ENCODE data around the gene PIK3C3. TPM values are rescaled to one million over a fixed set of nuclear protein-coding genes. Genes with fewer than 3 reads are reported as not detected.

The PIK3C3 gene
- total RNA-seq, 2 experiments from 2014 or later = 42.5 to 45.1 TPM

DNA sequence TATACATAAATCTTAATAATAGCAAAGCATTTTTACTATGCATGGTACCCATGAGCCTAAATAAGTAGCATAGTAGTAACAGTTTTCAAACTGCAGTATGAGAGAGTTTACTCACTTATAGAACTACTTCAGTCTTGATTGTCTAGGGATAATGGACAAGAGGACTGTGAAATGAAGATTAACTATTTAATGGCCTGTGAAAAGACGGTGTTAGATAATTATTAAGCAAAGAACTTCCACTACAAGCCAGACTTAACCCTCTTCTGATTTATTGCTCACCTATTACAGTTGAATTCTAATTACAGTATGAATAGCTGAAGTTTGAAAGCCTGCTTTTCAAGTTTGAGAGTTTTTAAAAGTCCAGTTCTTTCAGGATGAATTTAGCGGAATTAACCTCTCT lies 18.9 kb downstream of the PIK3C3 start:
- Mint-ChIP-seq H3K9me3 (no peaks in the 10 kb centered on the region), H3K36me3 (ENCODE audit: low read depth) (peaks cover 30% of the 10 kb centered on the region), H3K4me1 (peaks cover 30% of the 10 kb centered on the region), H3K27me3 (no peaks in the 10 kb centered on the region), H3K27ac (no peak overlapping the region), H3K4me3 (no peak overlapping the region)
- ChIA-PET CTCF (no interaction called here), POLR2A (no interaction called here)
- DNase-seq = no peak

DNA sequence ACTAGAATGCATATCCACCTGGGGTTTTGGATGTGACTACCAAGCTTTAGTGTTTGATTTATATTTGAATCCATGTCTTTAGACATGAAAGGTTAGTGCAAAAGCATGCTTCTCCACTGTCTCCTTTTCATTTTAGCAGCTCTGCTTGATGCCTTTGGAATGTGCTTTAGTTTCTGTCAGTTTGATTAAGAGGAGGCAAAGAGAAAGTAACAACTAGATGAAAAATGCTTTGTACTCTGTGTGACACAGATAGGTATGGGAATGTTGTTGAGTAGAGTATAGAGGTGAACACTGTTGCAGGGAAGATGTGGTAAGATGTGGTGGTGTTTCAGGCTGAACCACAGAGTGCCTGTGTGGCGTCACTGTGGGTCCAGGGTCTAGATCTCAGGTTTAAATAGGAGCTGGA lies 19.8 kb downstream of the PIK3C3 start:
- ChIA-PET CTCF (no interaction called here), POLR2A (no interaction called here)
- H3K4me3 Mint-ChIP-seq = no peak overlapping the region
- no peaks in the 10 kb centered on the region for H3K27me3 Mint-ChIP-seq
- peaks cover 30% of the 10 kb centered on the region for H3K36me3 Mint-ChIP-seq (ENCODE audit: low read depth)
- H3K4me1 Mint-ChIP-seq = peaks cover 30% of the 10 kb centered on the region
- no peaks in the 10 kb centered on the region for H3K9me3 Mint-ChIP-seq
- no peak for DNase-seq
- no peak overlapping the region for H3K27ac Mint-ChIP-seq

DNA sequence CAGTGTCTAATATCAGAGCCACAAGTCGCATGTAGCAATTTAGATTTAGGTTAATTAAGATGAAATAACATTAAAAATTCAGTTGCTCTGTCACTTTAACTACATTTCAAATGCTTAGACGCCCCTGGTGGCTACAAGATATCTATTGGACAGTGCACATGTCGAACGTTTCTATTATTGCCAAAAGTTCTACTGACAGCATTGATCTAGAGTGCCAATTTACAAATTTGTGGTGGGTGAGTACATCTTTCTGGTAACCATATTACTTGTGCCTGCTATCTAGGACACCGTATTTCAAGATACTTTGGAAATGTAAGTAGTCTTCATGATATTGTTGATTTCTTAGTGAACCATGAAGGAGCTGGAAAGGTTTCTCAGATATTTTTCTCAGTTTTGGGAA lies 20.2 kb downstream of the PIK3C3 start:
- Mint-ChIP-seq H3K4me3 (no peak overlapping the region), H3K36me3 (ENCODE audit: low read depth) (peaks cover 28% of the 10 kb centered on the region), H3K4me1 (peaks cover 30% of the 10 kb centered on the region), H3K27ac (no peak overlapping the region), H3K9me3 (no peaks in the 10 kb centered on the region), H3K27me3 (no peaks in the 10 kb centered on the region)
- no peak for DNase-seq
- POLR2A ChIA-PET = no interaction called here
- CTCF ChIA-PET = no interaction called here

DNA sequence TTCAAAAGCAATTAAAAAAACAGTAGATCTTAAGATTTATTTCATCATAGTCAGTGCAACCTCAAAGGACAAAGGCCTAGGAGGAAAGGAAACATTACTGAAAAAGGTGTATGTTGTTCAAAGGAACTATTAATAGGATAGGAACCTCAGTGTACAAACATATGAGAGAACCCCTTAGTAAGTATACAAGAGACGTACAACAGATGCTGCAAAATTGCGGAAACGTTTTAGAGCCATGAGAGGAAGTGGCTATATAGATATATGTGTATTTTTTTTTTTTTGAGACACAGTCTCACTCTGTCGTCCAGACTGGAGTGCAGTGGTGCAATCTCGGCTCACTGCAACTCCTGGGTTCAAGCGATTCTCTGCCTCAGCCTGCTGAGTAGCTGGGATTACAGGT lies 22.2 kb downstream of the PIK3C3 start:
- no peaks in the 10 kb centered on the region for H3K9me3 Mint-ChIP-seq
- H3K27me3 Mint-ChIP-seq = no peaks in the 10 kb centered on the region
- DNase-seq = no peak
- CTCF ChIA-PET = interaction anchor here (1.0 kb wide), 1 partner anchor 41 kb away, joined by 3 read pairs; no protein-coding TSS in a partner anchor
- POLR2A ChIA-PET = no interaction called here
- peaks cover 23% of the 10 kb centered on the region for H3K36me3 Mint-ChIP-seq (ENCODE audit: low read depth)
- no peak overlapping the region for H3K4me3 Mint-ChIP-seq
- no peak overlapping the region for H3K27ac Mint-ChIP-seq
- H3K4me1 Mint-ChIP-seq = peaks cover 31% of the 10 kb centered on the region

DNA sequence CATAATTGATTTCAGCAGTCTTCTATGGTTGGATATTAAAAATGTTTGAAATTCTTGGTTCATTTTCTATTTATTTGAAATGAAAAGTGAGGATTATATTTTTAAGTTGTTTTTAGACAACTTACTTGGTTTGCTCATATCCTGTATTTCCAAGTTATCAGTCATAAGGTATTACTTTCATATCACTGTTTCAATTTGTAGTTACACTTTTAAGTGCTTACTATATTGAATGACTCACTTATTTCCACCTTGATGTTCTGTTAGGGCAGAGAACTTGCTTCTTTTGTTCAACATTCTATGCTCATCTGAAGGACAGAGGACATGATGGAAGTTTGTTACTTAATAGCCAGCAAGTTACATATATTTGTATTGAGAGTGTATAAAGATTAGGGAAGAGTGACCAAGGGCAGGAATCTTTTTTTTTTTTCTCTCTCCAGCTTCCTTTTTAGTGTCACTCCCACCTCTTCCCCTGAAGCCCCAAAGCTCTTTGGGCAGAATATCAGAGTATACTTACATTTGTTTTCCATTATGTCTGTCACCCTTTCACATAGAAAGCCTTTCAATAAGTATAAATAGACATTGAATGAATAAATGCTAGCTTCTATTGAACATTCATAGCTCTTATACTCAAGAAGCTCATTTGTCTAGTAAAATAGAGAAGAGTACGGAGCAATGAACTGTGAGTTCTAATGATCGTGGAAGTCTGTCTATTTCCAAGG lies 28.1 kb downstream of the PIK3C3 start:
- H3K36me3 Mint-ChIP-seq (ENCODE audit: low read depth) = peaks cover 28% of the 10 kb centered on the region
- DNase-seq = no peak
- ChIA-PET POLR2A (no interaction called here), CTCF (interaction anchor here (0.6 to 1.3 kb wide), 4 partner anchors 11 to 1640 kb away, joined by 3 read pairs; no protein-coding TSS in a partner anchor)
- peaks cover 13% of the 10 kb centered on the region for H3K4me1 Mint-ChIP-seq
- H3K9me3 Mint-ChIP-seq = no peaks in the 10 kb centered on the region
- H3K27ac Mint-ChIP-seq = no peak overlapping the region
- H3K4me3 Mint-ChIP-seq = no peak overlapping the region
- no peaks in the 10 kb centered on the region for H3K27me3 Mint-ChIP-seq

DNA sequence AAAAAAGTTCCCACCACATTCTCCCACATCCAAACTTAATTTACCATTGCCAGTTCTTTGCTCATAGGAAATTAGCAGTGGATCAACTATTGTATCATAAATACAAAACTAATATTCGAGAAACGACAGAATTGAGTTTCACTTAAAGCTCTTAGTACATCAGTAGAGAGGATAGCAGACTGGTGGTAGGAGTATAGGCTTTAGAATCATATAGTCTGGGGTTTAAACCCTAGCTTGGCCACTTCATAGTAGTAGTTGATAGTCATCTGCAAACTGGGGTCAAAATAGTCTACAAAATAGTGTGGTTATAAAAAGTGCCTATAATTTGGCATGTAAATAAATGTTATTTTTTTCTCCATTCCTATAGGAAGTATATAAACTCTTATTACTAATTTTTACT lies 30.9 kb downstream of the PIK3C3 start:
- Mint-ChIP-seq H3K4me1 (peaks cover 13% of the 10 kb centered on the region), H3K27me3 (no peaks in the 10 kb centered on the region), H3K9me3 (no peaks in the 10 kb centered on the region), H3K36me3 (ENCODE audit: low read depth) (peaks cover 28% of the 10 kb centered on the region), H3K4me3 (no peak overlapping the region), H3K27ac (no peak overlapping the region)
- ChIA-PET CTCF (no interaction called here), POLR2A (no interaction called here)
- DNase-seq = no peak

DNA sequence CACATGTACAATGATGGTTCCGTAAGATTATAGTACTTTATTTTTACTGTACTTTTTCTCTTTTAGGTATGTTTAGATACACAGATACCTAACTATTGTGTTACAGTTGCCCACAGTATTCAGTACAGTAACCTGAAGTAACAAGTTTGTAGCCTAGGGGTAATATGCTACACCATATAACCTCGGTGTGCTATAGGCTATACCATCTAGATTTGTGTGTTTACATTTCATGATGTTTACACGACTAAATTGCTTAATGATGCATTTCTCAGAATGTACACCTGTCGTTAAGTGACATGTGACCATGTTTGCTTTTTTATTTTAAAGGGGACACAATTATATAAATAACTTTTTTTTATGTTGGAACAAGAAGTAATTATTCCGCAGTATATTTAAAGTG lies 34.5 kb downstream of the PIK3C3 start:
- Mint-ChIP-seq H3K4me3 (no peak overlapping the region), H3K36me3 (ENCODE audit: low read depth) (peaks cover 41% of the 10 kb centered on the region), H3K27me3 (no peaks in the 10 kb centered on the region), H3K9me3 (no peaks in the 10 kb centered on the region), H3K4me1 (peaks cover 1% of the 10 kb centered on the region), H3K27ac (no peak overlapping the region)
- CTCF ChIA-PET = no interaction called here
- no peak for DNase-seq
- POLR2A ChIA-PET = no interaction called here

DNA sequence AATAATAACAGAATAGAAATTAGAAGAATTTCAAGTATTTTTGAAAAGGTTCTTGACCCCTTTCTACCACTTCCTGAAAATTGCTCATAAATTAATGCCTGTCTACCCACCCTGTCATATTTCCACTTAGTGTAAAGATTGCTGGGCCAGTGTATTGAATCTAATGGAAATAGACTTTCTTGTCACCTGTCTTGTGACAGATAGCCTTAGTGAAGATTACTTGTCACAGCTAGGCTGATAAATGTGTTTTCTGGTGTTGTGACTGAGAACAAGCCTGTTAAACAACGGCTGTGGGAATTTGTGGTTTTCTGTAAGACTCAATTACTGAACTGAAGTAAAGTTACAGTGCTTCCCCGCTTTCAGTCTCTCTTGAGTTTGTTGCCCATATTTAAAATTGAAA lies 37.0 kb downstream of the PIK3C3 start:
- CTCF ChIA-PET = no interaction called here
- POLR2A ChIA-PET = no interaction called here
- H3K36me3 Mint-ChIP-seq (ENCODE audit: low read depth) = peaks cover 36% of the 10 kb centered on the region

DNA sequence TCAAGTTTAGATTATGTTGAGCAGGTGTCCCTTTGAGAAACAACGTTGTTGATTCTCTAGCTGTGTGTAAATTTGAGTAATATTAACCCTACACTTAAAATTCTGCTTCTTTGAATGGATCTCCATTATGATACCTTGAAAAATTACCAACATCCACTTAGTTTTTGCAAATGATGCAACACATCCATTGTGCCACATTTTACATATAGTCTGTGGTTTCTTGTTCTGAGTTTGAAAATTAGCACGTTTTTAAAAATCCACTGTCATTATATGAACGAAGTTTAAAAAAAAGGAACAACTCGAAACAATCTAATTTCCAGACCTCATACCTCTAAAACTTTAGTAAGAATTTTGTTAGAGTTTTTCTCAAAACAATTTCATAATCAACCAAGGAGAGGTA lies 37.7 kb downstream of the PIK3C3 start:
- no peak overlapping the region for H3K4me3 Mint-ChIP-seq
- POLR2A ChIA-PET = no interaction called here
- CTCF ChIA-PET = no interaction called here
- H3K27ac Mint-ChIP-seq = no peak overlapping the region
- H3K9me3 Mint-ChIP-seq = no peaks in the 10 kb centered on the region
- peaks cover 1% of the 10 kb centered on the region for H3K4me1 Mint-ChIP-seq
- DNase-seq = no peak
- H3K36me3 Mint-ChIP-seq (ENCODE audit: low read depth) = peaks cover 37% of the 10 kb centered on the region
- H3K27me3 Mint-ChIP-seq = no peaks in the 10 kb centered on the region

More for the DNA sequence above, 37.0 kb downstream of the PIK3C3 start:
- Mint-ChIP-seq H3K27ac (no peak overlapping the region), H3K4me3 (no peak overlapping the region), H3K4me1 (peaks cover 1% of the 10 kb centered on the region), H3K27me3 (no peaks in the 10 kb centered on the region), H3K9me3 (no peaks in the 10 kb centered on the region)
- DNase-seq = no peak

DNA sequence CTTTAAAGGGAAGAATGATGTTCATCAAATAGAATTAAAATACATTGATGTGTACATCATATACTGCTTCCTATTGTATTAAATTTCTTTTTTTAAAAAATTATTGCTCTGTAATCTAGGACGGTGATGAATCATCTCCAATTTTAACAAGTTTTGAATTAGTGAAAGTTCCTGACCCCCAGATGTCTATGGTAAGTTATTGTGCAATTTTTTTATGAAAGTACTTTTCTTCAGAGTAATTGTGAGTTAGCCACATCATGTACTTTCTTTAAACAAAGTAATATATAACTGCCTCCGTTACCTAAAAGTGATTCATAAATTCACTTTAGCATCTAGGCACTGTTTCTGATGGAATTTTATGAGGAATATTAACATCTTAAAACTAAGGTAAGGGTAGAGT lies 38.1 kb downstream of the PIK3C3 start:
- Mint-ChIP-seq H3K27ac (no peak overlapping the region), H3K27me3 (no peaks in the 10 kb centered on the region), H3K36me3 (ENCODE audit: low read depth) (peaks cover 38% of the 10 kb centered on the region), H3K4me3 (no peak overlapping the region), H3K9me3 (no peaks in the 10 kb centered on the region), H3K4me1 (peaks cover 1% of the 10 kb centered on the region)
- ChIA-PET POLR2A (no interaction called here), CTCF (interaction anchor here (1.0 kb wide), 1 partner anchor 8 kb away, joined by 5 read pairs; no protein-coding TSS in a partner anchor)
- no peak for DNase-seq

DNA sequence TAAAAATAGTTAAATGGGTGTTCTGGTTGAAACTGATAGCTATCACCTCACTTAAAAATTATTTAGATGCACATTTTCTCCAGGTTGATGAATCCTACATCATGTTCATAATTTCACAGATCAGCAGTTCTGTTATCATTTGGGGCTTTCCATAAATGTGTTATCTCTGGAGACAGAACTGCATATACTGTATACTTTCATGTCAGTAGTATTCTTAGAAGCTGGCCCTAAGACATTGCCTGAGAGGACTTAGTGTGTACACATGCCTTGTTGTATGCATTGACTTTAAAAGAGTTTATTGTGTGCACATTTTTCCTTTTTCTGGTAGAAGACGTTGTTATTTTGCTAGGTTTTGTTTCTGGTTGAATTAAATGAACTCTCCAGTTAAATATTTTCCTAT lies 41.0 kb downstream of the PIK3C3 start:
- ChIA-PET POLR2A (no interaction called here), CTCF (no interaction called here)
- H3K4me3 Mint-ChIP-seq = no peak overlapping the region
- DNase-seq = no peak
- H3K27ac Mint-ChIP-seq = no peak overlapping the region
- H3K36me3 Mint-ChIP-seq (ENCODE audit: low read depth) = peaks cover 53% of the 10 kb centered on the region
- no peaks in the 10 kb centered on the region for H3K27me3 Mint-ChIP-seq
- peaks cover 1% of the 10 kb centered on the region for H3K4me1 Mint-ChIP-seq
- peaks cover 4% of the 10 kb centered on the region for H3K9me3 Mint-ChIP-seq

DNA sequence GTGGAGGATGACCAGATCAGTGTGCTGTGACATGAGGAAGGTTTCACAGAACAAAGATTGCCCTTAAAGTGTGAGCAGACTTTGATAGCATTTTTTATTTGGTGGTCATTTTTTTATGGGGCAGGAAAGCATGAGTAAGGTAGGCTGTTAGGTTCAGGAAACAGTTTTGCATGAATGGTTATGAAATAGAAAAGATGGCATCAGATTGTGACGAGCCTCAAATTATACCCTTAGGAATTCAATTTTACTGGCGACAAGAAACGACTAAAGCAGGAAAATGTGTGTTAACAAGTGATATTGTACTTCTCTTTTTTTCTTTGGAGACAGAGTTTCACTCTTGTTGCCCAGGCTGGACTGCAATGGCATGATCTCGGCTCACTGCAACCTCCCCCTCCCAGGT lies 44.7 kb downstream of the PIK3C3 start:
- Mint-ChIP-seq H3K9me3 (peaks cover 4% of the 10 kb centered on the region), H3K27me3 (no peaks in the 10 kb centered on the region), H3K4me3 (no peak overlapping the region), H3K4me1 (no peaks in the 10 kb centered on the region), H3K27ac (no peak overlapping the region), H3K36me3 (ENCODE audit: low read depth) (peaks cover 58% of the 10 kb centered on the region)
- DNase-seq = no peak
- CTCF ChIA-PET = no interaction called here
- POLR2A ChIA-PET = no interaction called here

DNA sequence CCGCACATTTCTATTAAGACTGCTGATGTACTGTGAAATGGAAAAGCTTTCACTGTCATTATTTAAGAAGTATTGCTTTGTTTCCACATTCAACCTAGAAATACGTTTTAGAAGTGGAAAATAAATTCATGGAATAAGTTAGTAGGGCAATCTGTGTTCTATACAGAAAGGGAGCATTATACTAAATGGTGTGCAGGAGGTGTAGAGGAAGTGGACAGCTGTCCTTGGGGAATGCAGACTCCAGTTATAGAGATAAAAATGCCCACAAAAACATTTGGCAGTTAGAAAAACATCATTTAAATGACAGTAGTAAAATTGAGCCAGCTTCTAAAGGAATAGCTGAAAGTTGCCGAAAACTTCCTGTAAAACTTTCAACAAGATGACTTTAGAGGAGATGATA lies 46.8 kb downstream of the PIK3C3 start:
- Mint-ChIP-seq H3K27me3 (no peaks in the 10 kb centered on the region), H3K36me3 (ENCODE audit: low read depth) (peaks cover 63% of the 10 kb centered on the region), H3K9me3 (peaks cover 4% of the 10 kb centered on the region), H3K27ac (no peak overlapping the region), H3K4me1 (no peaks in the 10 kb centered on the region), H3K4me3 (no peak overlapping the region)
- POLR2A ChIA-PET = no interaction called here
- DNase-seq = no peak
- CTCF ChIA-PET = no interaction called here

DNA sequence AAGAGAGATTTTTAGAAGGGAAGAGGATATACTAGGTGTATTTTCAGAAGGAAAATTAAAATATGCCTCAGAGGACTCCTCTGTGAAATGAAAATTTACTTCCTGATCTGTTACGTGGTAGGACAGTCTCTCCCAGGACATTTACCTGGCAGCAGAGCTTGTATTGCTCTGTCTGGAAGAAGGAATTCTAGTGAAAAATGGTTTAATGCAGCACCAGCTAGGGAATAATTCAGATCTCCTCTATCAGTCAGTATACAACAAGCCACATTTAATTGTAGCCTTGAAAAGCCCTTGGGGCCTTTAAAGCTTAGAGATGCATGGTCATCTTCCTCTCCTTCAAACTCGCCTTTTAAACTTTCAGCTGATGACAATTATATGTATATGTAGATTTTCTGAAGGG lies 49.6 kb downstream of the PIK3C3 start:
- ChIA-PET CTCF (no interaction called here), POLR2A (no interaction called here)
- H3K27ac Mint-ChIP-seq = no peak overlapping the region
- H3K4me3 Mint-ChIP-seq = no peak overlapping the region
- H3K27me3 Mint-ChIP-seq = no peaks in the 10 kb centered on the region
- H3K4me1 Mint-ChIP-seq = no peaks in the 10 kb centered on the region
- H3K36me3 Mint-ChIP-seq (ENCODE audit: low read depth) = peaks cover 57% of the 10 kb centered on the region
- peaks cover 4% of the 10 kb centered on the region for H3K9me3 Mint-ChIP-seq
- no peak for DNase-seq
